IPS-18a (cell line): Measurements from ENCODE around the gene SLC4A3.

Experiments
- H3K27ac ChIP-seq: one replicate; pipeline ENCODE4 v1.5.1; 2013; ENCODE audit warnings: low read length
- H3K27me3 ChIP-seq: one replicate; pipeline ENCODE4 v1.6.1; 2013; ENCODE audit warnings: mild to moderate bottlenecking, low read length; ENCODE audit not compliant: control insufficient read depth, insufficient read depth
- H3K36me3 ChIP-seq: one replicate; pipeline ENCODE4 v1.6.1; 2013; ENCODE audit warnings: low read depth, low read length; ENCODE audit not compliant: control insufficient read depth
- H3K4me1 ChIP-seq: one replicate; pipeline ENCODE4 v1.6.1; 2013; ENCODE audit warnings: low read depth, low read length; ENCODE audit not compliant: control insufficient read depth
- H3K4me3 ChIP-seq: one replicate; pipeline ENCODE4 v1.5.1; 2013; ENCODE audit warnings: low read length
- H3K9ac ChIP-seq: one replicate; pipeline ENCODE4 v1.6.1; 2013; ENCODE audit warnings: mild to moderate bottlenecking, low read length, moderate library complexity
- H3K9me3 ChIP-seq: one replicate; pipeline ENCODE4 v1.6.1; 2013; ENCODE audit warnings: low read depth, low read length; ENCODE audit not compliant: control insufficient read depth

SLC4A3 gene

DNA sequence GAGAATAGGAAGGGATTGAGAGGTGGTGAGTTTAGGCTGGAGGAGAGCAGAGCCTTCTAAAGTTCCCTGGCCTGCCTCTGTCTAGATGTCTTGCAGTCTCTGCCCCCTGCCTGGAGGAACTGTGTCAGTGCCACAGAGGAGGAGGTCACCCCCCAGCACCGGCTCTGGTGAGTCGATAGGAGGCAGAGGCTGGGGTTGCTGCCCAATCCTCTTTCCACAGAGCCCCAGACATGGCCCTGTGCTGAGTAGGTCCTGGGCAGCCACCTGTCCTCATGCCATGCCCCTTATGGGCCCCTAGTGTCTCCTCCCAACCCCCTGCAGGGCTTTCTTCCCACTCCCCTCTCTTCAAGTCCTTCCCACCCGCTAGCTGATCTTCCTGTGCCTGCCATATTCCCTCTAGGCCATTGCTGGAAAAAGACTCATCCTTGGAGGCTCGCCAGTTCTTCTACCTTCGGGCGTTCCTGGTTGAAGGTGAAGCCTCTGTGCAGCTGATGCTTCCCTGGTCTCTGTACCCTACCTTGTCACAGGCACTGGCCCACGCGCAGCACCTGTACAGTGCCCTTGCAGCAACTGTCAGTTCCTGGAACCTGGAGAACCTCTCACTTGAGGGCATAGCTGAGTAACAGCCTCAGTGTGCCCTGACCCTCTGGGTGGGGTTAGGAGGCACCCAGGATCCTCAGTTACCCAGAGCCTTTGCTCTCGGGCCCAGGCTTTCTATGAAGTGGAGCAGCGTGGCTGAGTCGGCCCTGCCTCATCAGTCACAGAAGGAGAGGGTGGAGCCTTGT, 13.2 kb upstream of the SLC4A3 start:
- H3K27ac ChIP-seq = no peak overlapping the region
- H3K9ac ChIP-seq = no peak overlapping the region
- H3K4me3 ChIP-seq = no peak overlapping the region
- H3K27me3 ChIP-seq = no peaks in the 10 kb centered on the region
- H3K4me1 ChIP-seq = no peaks in the 10 kb centered on the region
- peaks cover 7% of the 10 kb centered on the region for H3K36me3 ChIP-seq
- no peaks in the 10 kb centered on the region for H3K9me3 ChIP-seq

DNA sequence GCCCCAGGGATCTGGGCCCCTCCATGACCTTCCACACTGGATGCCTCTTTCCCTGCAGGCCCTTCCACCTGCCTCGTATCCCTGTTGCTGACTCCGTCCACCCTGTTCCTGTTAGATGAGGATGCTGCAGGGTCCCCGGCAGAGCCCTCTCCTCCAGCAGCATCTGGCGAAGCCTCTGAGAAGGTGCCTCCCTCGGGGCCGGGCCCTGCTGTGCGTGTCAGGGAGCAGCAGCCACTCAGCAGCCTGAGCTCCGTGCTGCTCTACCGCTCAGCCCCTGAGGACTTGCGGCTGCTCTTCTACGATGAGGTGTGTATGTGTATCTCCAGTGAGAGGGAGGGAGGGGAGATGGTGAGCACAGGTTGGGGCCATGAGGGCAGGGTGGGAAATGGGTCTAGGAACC, 12.4 kb upstream of the SLC4A3 start:
- H3K4me3 ChIP-seq = no peak overlapping the region
- no peaks in the 10 kb centered on the region for H3K4me1 ChIP-seq
- no peaks in the 10 kb centered on the region for H3K9me3 ChIP-seq
- H3K27ac ChIP-seq = no peak overlapping the region
- no peak overlapping the region for H3K9ac ChIP-seq
- H3K36me3 ChIP-seq = peaks cover 7% of the 10 kb centered on the region
- H3K27me3 ChIP-seq = no peaks in the 10 kb centered on the region

GRCh38 chr2:219615894-219616293, 11.5 kb upstream of the SLC4A3 start:
- no peak overlapping the region for H3K27ac ChIP-seq
- no peak overlapping the region for H3K4me3 ChIP-seq
- no peak overlapping the region for H3K9ac ChIP-seq
- H3K36me3 ChIP-seq = peaks cover 7% of the 10 kb centered on the region
- no peaks in the 10 kb centered on the region for H3K9me3 ChIP-seq
- no peaks in the 10 kb centered on the region for H3K27me3 ChIP-seq
- no peaks in the 10 kb centered on the region for H3K4me1 ChIP-seq

- Histone ChIP-seq H3K27me3 (no peaks in the 10 kb centered on the region), H3K9me3 (no peaks in the 10 kb centered on the region), H3K9ac (no peak overlapping the region), H3K4me1 (no peaks in the 10 kb centered on the region), H3K36me3 (peaks cover 7% of the 10 kb centered on the region), H3K4me3 (no peak overlapping the region), H3K27ac (no peak overlapping the region)
Measured at GRCh38 chr2:219616550-219616949, 10.9 kb upstream of the SLC4A3 start.

- no peak overlapping the region for H3K27ac ChIP-seq
- no peaks in the 10 kb centered on the region for H3K9me3 ChIP-seq
- H3K36me3 ChIP-seq = peaks cover 3% of the 10 kb centered on the region
- H3K27me3 ChIP-seq = no peaks in the 10 kb centered on the region
- no peak overlapping the region for H3K4me3 ChIP-seq
- H3K9ac ChIP-seq = no peak overlapping the region
- H3K4me1 ChIP-seq = no peaks in the 10 kb centered on the region
Measured at GRCh38 chr2:219618733-219619122, 8.7 kb upstream of the SLC4A3 start.

- no peak overlapping the region for H3K27ac ChIP-seq
- peaks cover 3% of the 10 kb centered on the region for H3K36me3 ChIP-seq
- H3K4me1 ChIP-seq = no peaks in the 10 kb centered on the region
- H3K9me3 ChIP-seq = no peaks in the 10 kb centered on the region
- H3K27me3 ChIP-seq = no peaks in the 10 kb centered on the region
- H3K4me3 ChIP-seq = no peak overlapping the region
- H3K9ac ChIP-seq = no peak overlapping the region
Measured at GRCh38 chr2:219619235-219619634, 8.2 kb upstream of the SLC4A3 start.

DNA sequence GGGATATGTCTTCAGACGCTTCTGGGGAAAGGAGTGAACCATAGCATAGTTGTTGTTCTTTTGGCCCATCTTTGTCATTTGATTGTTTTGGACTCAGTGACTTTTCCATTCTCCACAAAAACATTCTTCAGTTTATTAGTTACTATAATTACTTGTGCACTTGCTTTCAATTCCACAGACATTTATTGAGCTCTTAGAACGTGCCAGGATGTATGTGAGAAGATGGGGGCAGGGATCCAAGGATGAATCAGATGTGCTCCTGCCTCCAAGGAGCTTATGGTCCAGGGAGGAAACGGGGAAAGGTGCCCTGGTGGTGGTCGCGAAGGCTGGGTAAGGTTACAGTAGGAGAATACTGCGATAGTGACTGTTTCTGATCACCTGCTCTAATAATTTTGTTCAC, 6.9 kb upstream of the SLC4A3 start:
- Histone ChIP-seq H3K27me3 (no peaks in the 10 kb centered on the region), H3K9ac (no peak overlapping the region), H3K4me1 (no peaks in the 10 kb centered on the region), H3K36me3 (no peaks in the 10 kb centered on the region), H3K27ac (no peak overlapping the region), H3K9me3 (no peaks in the 10 kb centered on the region), H3K4me3 (no peak overlapping the region)

DNA sequence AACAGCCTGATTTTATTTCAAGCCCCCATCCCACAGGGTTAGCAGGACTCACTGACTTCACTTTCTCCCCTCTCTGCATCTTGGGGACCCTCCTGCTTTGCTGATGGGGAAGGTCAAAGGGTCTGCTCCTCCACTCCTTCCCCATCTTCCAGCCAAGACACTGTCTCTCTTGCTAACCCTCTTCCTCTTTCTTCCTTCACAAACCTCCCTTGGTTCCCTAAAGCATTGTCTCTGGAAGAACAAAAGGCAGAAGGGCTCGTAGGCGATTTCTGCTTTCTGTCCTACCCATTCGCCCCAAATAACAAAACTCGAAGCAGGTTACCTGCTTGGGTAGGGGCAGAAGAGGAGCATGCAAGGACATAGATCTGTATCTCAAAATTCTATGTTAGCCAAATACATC, 5.5 kb upstream of the SLC4A3 start:
- peaks cover 6% of the 10 kb centered on the region for H3K27me3 ChIP-seq
- no peaks in the 10 kb centered on the region for H3K9me3 ChIP-seq
- no peak overlapping the region for H3K4me3 ChIP-seq
- H3K27ac ChIP-seq = no peak overlapping the region
- no peaks in the 10 kb centered on the region for H3K36me3 ChIP-seq
- peaks cover 3% of the 10 kb centered on the region for H3K4me1 ChIP-seq
- H3K9ac ChIP-seq = no peak overlapping the region

GRCh38 chr2:219622472-219622871, 5.0 kb upstream of the SLC4A3 start:
- H3K9ac ChIP-seq = no peak overlapping the region
- no peak overlapping the region for H3K27ac ChIP-seq
- peaks cover 10% of the 10 kb centered on the region for H3K27me3 ChIP-seq
- H3K9me3 ChIP-seq = no peaks in the 10 kb centered on the region
- peaks cover 6% of the 10 kb centered on the region for H3K4me1 ChIP-seq
- H3K4me3 ChIP-seq = no peak overlapping the region
- H3K36me3 ChIP-seq = no peaks in the 10 kb centered on the region

- Histone ChIP-seq H3K9me3 (no peaks in the 10 kb centered on the region), H3K27me3 (peaks cover 10% of the 10 kb centered on the region), H3K36me3 (no peaks in the 10 kb centered on the region), H3K27ac (no peak overlapping the region), H3K9ac (no peak overlapping the region), H3K4me1 (peaks cover 6% of the 10 kb centered on the region), H3K4me3 (no peak overlapping the region)
Measured at GRCh38 chr2:219624565-219624964, 2.9 kb upstream of the SLC4A3 start.

DNA sequence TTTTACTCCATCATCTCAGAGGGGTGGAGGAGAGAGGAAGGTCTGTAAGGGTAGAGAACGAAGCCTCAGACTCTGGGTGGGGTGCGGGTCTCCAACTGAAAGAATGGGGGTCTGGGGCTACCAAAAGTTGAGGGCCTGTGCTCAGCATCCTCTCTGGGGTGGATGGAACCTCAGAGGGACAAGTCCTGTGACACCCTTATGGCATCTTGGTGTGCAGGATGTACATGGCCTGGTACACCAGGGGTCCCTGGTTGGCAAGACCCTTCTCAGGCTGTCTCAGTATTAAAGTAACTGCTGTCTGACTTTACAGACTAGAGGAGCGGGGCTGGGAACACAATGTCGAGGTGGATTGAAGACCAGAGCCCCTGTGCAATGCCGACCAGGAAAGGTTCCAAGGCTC, 2.3 kb upstream of the SLC4A3 start:
- Histone ChIP-seq H3K4me1 (peaks cover 6% of the 10 kb centered on the region), H3K27me3 (peaks cover 10% of the 10 kb centered on the region), H3K27ac (no peak overlapping the region), H3K9ac (no peak overlapping the region), H3K9me3 (no peaks in the 10 kb centered on the region), H3K36me3 (no peaks in the 10 kb centered on the region), H3K4me3 (no peak overlapping the region)

GRCh38 chr2:219626540-219626939, 890 bp upstream of the SLC4A3 start:
- Histone ChIP-seq H3K27ac (no peak overlapping the region), H3K9me3 (no peaks in the 10 kb centered on the region), H3K36me3 (no peaks in the 10 kb centered on the region), H3K4me1 (peaks cover 6% of the 10 kb centered on the region), H3K27me3 (peaks cover 10% of the 10 kb centered on the region), H3K4me3 (peak overlapping the region; percentile 38), H3K9ac (no peak overlapping the region)
